Panc1 (cell line): ENCODE measurements around the gene GUSB. TPM values are rescaled to one million over a fixed set of nuclear protein-coding genes. Genes with fewer than 3 reads are reported as not detected.

Experiments used
- ATAC-seq: fragments of 200-7000 bp; cut with Tn5 transposase; 2 replicates; pipeline ENCODE4 v1.9.1; 2020; ENCODE audit warnings: mild to moderate bottlenecking, moderate library complexity
- BruUV-seq: library from RNA; stranded (reverse); fragments of 400-500 nt; replicated peaks from 2 replicates; lab custom pipeline; 2021; lab: Mats Ljungman, UMichigan
- CTCF ChIA-PET: fragments of 300-600 bp; sonication (Branson Sonifier 250); formaldehyde crosslinking; loops from one replicate; lab custom pipeline; 2022; ENCODE audit warnings: antibody characterized with exemption; lab: Charles Lee
- POLR2A ChIA-PET: fragments of 300-600 bp; sonication (Branson Sonifier 250); formaldehyde crosslinking; loops from one replicate; lab custom pipeline; 2022; ENCODE audit warnings: antibody characterized with exemption; lab: Charles Lee
- DNase-seq: peaks from one replicate; pipeline ENCODE4 v3.0.0-alpha.2; 2010; ENCODE audit warnings: low read depth, low spot score
- H3K27ac ChIP-seq: 2 replicates; pipeline ENCODE4 v1.5.1; 2011; ENCODE audit warnings: mild to moderate bottlenecking, low read length, inconsistent platforms
- H3K27me3 ChIP-seq: fragments of 200-500 bp; sonication (Bioruptor generic); 2 replicates; pipeline ENCODE4 v1.6.0; 2014; ENCODE audit warnings: low read length, inconsistent platforms; ENCODE audit not compliant: control insufficient read depth, insufficient read depth
- H3K36me3 ChIP-seq: fragments of 200-500 bp; sonication (Bioruptor generic); 2 replicates; pipeline ENCODE4 v1.5.1; 2014; ENCODE audit warnings: inconsistent platforms, mild to moderate bottlenecking, low read length, moderate library complexity; ENCODE audit not compliant: control insufficient read depth, insufficient read depth
- H3K4me1 ChIP-seq: 2 replicates; pipeline ENCODE4 v1.5.1; 2011; ENCODE audit warnings: inconsistent platforms, mild to moderate bottlenecking, low read length, moderate library complexity; ENCODE audit not compliant: control insufficient read depth, insufficient read depth
- H3K4me3 ChIP-seq, 2 experiments: 2 replicates each; pipeline ENCODE4 v1.5.1; 2011 to 2012; ENCODE audit warnings: low read depth in 2 of 2, low read length in 2 of 2, mild to moderate bottlenecking in 2 of 2, inconsistent platforms in 1 of 2, moderate library complexity in 1 of 2
- H3K9me3 ChIP-seq: fragments of 200-500 bp; sonication (Bioruptor generic); 2 replicates; pipeline ENCODE4 v1.5.1; 2014; ENCODE audit warnings: low read depth, mild to moderate bottlenecking, inconsistent platforms, low read length, moderate library complexity; ENCODE audit not compliant: control insufficient read depth, insufficient read depth
- CTCF ChIP-seq: fragments of 450-650 bp; IDR thresholded peaks from 2 replicates; pipeline ENCODE4 v1.5.1; 2017; ENCODE audit warnings: mild to moderate bottlenecking
- POLR2AphosphoS5 ChIP-seq: IDR thresholded peaks from 2 replicates; pipeline ENCODE4 v1.6.1; 2012; ENCODE audit warnings: mild to moderate bottlenecking, low read depth, low read length, moderate library complexity
- SIN3A ChIP-seq: IDR thresholded peaks from 2 replicates; pipeline ENCODE4 v1.6.1; 2012; ENCODE audit warnings: low read depth, mild to moderate bottlenecking, low read length, moderate library complexity, borderline replicate concordance; ENCODE audit not compliant: insufficient read depth
- TCF7L2 ChIP-seq: IDR thresholded peaks from 2 replicates; pipeline ENCODE4 v1.6.1; 2011; ENCODE audit warnings: mild to moderate bottlenecking, low read depth, low read length, inconsistent platforms
- in situ Hi-C: cut with HindIII; loops from 2 replicates; pipeline ENCODE4 v1.10.0; 2016; ENCODE audit warnings: low sequenced_read_pairs, low pct_unique_long_range_greater_than_20kb
- intact Hi-C: fragments of 100-400 bp; cut with micrococcal nuclease; formaldehyde crosslinking; loops from one replicate; pipeline ENCODE4 v1.10.0; 2022; ENCODE audit not compliant: unreplicated experiment
- total RNA-seq: library from RNA; stranded (reverse); gene quantifications from one replicate; pipeline ENCODE4 v1.2.1, GENCODE V29; 2021; ENCODE audit not compliant: unreplicated experiment
- TF ChIP-seq, protein P1 (sequence below), 2 experiments: IDR thresholded peaks; 2 replicates each; pipeline ENCODE4 v1.6.1; 2011 to 2012; ENCODE audit warnings: low read depth in 2 of 2, control low read depth in 1 of 2, low read length in 1 of 2, mild to moderate bottlenecking in 1 of 2, moderate library complexity in 1 of 2; ENCODE audit not compliant: insufficient read depth in 1 of 2

Gene GUSB
- total RNA-seq, 1 experiment from 2014 or later = 47.4 TPM

DNA sequence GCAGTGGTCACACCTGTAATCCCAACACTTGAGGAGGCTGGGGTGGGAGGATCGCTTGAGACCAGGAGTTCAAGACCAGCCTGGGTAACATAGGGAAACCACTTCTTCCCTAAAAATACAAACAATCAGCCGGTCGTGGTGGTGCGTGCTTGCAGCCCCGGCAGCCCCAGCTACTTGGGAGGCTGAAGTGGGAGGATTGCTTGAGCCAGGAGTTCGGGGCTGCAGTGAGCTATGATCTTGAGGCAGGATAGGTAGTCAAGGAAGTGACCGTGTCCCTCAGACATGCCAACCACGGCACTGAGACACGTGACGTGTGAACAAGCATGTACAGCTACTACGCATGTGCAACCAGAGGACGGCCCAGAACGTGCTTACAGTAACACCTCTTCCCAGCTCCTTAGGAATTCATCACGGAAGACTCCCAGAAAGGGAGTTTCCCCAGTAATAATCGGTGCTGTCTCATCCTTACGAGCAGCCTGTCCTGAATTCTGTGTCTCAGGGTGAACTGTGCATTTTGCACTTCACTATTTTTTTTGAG, 5.3 kb downstream of the GUSB start:
- ATAC-seq (no peak), DNase-seq (no peak)
- Histone ChIP-seq H3K36me3 (no peaks in the 10 kb centered on the region), H3K4me3 (no peak overlapping the region), H3K9me3 (no peaks in the 10 kb centered on the region), H3K4me1 (peaks cover 6% of the 10 kb centered on the region; the same call in 1 of the 2 replicates), H3K27me3 (no peaks in the 10 kb centered on the region), H3K27ac (no peak overlapping the region)
- intact Hi-C loops = no loop called here
- POLR2A ChIA-PET = no interaction called here
- in situ Hi-C loops = no loop called here
- CTCF ChIA-PET = no interaction called here
- TSS peak; percentile 40 for BruUV-seq
- TF ChIP-seq POLR2AphosphoS5 (no peak), CTCF (no peak), TCF7L2 (no peak), SIN3A (no peak)
- TF ChIP-seq, protein P1, sequence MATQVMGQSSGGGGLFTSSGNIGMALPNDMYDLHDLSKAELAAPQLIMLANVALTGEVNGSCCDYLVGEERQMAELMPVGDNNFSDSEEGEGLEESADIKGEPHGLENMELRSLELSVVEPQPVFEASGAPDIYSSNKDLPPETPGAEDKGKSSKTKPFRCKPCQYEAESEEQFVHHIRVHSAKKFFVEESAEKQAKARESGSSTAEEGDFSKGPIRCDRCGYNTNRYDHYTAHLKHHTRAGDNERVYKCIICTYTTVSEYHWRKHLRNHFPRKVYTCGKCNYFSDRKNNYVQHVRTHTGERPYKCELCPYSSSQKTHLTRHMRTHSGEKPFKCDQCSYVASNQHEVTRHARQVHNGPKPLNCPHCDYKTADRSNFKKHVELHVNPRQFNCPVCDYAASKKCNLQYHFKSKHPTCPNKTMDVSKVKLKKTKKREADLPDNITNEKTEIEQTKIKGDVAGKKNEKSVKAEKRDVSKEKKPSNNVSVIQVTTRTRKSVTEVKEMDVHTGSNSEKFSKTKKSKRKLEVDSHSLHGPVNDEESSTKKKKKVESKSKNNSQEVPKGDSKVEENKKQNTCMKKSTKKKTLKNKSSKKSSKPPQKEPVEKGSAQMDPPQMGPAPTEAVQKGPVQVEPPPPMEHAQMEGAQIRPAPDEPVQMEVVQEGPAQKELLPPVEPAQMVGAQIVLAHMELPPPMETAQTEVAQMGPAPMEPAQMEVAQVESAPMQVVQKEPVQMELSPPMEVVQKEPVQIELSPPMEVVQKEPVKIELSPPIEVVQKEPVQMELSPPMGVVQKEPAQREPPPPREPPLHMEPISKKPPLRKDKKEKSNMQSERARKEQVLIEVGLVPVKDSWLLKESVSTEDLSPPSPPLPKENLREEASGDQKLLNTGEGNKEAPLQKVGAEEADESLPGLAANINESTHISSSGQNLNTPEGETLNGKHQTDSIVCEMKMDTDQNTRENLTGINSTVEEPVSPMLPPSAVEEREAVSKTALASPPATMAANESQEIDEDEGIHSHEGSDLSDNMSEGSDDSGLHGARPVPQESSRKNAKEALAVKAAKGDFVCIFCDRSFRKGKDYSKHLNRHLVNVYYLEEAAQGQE (IDR thresholded peaks at IDR 0.05; ENCODE audit: insufficient read depth in 1 of 2, low read depth in 2 of 2, low read length in 1 of 2) = no peak

DNA sequence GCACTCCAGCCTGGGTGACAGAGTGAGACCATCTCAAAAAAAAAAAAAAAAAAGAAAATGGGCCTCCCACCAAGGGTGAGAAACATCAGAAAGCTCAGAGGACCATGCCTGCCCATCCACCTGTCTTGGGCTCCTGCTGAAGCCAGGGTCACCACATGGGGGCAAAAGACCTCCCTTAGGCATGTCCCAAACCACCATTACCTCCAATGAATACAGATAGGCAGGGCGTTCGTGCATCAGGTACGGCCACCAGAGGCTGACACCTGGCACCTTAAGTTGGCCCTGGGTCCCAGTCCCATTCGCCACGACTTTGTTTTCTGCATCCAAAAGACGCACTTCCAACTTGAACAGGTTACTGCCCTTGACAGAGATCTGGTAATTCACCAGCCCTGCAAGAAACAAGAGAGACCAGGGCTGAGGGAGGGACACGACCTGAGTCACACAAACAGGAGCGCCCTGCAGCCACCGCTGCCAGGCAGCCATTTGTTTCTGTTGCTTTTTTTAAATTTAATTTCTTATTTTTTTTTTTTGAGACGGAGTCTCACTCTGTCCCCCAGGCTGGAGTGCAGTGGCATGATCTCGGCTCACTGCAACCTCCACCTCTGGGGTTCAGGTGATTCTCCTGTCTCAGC, 6.1 kb downstream of the GUSB start:
- CTCF ChIA-PET = no interaction called here

More for the DNA sequence above, 6.1 kb downstream of the GUSB start:
- DNase-seq = no peak
- Histone ChIP-seq H3K27me3 (no peaks in the 10 kb centered on the region), H3K9me3 (no peaks in the 10 kb centered on the region), H3K36me3 (no peaks in the 10 kb centered on the region), H3K4me3 (no peak overlapping the region), H3K27ac (no peak overlapping the region), H3K4me1 (peaks cover 6% of the 10 kb centered on the region; the same call in 1 of the 2 replicates)
- no peak for ATAC-seq
- POLR2A ChIA-PET = no interaction called here
- in situ Hi-C loops = no loop called here
- no peak for TF ChIP-seq POLR2AphosphoS5
- TF ChIP-seq, protein P1 (IDR thresholded peaks at IDR 0.05; ENCODE audit: insufficient read depth in 1 of 2, low read depth in 2 of 2, low read length in 1 of 2) = no peak
- no peak for TF ChIP-seq SIN3A
- no peak for TF ChIP-seq TCF7L2
- TF ChIP-seq CTCF = no peak
- intact Hi-C loops = no loop called here
- no TSS peak for BruUV-seq
